GM18951 (cell line): ENCODE data around the gene RYK.

ENCODE experiments used
- POLR2A ChIP-seq: IDR thresholded peaks from 4 replicates; pipeline ENCODE4 v1.6.1; 2011; ENCODE audit warnings: mild to moderate bottlenecking; ENCODE audit not compliant: insufficient read length, insufficient read depth; ENCODE audit errors: extremely low read depth
- in situ Hi-C: fragments of 300-500 bp; cut with MboI; formaldehyde crosslinking; loops from one replicate; pipeline ENCODE4 v1.12.0; 2022; ENCODE audit warnings: low sequenced_read_pairs, mixed read lengths, inconsistent platforms; ENCODE audit not compliant: unreplicated experiment

Gene RYK

DNA sequence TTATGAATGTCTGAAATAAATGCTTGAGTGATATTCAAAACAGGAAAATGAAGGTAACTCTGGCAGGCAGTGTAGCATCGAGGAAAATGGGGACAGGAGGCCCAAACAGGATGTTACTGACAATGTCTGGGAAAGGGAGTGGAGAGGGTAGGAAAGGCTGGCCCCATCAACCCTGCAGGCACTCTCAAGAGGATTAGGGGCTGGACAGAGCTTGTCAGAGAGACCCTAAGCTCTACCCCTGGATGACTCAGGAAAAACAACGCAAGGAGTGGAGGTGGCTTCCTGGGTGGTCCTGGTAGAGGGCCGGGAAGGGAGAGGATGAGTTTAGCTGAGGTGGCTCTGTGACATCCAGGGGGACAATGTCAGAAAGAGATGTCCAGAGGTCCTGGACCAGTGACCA is 106.0 kb downstream of the RYK start:
- no peak for TF ChIP-seq POLR2A
- in situ Hi-C loops = no loop called here

DNA sequence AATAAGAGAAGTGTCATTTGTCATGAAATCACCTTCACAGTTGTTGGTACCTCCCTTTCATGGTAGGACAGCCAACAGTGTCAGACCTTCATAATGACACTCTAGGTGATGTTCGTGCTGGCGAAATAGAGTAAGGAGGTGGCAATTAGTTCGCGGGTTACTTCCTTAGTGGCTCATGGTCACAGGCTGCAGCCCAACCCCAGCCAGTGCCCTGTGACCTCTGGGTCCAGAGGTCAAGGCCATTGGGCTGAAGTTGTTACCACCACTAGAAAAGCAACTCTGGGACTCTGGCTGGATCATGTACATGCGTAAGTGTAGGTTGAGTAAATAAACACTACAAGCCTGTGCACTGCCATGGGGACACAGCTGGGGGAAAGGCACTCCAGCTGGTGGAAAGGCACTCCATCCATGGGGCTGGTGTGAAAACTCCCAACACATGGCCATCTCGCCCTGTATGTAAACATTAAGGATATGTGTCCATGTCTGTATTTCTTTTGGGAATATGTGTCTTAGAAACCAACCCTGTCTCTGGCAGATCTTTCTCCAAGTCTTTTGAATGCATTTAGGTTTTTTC is 106.7 kb downstream of the RYK start:
- in situ Hi-C loops = no loop called here

DNA sequence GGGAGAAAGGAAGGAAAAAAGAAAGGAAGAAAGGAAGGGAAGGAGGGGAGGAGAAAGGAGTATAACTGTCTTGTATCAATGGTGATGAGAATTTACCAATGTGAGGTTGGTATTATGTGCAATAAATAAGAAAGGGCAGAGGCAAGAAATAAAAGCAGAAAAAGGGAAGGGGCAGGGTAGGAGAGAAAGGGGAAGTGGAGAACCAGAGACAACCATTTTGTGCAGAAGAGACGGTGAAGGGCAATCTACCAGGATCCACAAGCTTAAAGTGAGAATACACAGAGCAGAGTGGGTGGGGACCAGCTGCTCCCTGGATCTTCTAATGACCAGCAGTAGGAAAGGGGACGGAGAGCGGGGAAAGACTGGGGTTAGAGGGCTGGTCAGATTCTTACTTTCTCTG is 114.1 kb downstream of the RYK start:
- TF ChIP-seq POLR2A = no peak
- in situ Hi-C loops = no loop called here

More for the DNA sequence above, 106.7 kb downstream of the RYK start:
- TF ChIP-seq POLR2A = no peak

DNA sequence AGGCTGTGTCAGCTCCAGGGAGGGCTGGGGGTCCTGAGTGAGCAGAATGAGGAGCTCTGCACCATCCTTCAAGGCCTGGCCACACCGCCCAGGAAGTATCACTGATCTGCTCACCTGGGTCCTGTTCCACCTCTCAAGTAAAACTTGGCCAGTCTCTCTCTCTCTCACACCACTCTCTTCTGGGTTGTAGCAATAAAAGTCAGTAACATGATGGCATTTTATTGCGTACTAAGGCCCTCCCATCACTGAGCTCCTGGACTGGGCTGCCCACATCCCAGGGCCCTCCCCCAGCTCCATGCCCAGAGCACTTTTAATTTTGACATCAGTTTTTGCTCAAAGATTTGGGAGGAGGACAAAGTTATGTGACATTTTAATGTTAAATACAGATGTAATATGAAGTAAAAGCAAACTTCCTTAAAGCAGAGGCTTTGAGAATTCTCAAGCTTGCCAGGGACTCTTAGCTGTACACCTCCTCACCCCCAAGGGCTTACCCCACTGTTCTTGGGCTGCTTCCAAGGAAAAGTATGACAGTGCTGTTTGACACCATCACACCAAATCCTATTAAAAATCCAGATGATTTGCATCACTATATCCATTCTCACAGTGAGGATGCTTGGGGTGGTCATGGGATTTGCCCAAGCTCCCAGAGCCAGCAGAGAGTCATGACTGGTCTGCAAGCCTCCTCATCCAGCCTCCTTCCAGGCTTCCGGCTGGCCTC is 115.8 kb downstream of the RYK start:
- in situ Hi-C loops = no loop called here
- no peak for TF ChIP-seq POLR2A

DNA sequence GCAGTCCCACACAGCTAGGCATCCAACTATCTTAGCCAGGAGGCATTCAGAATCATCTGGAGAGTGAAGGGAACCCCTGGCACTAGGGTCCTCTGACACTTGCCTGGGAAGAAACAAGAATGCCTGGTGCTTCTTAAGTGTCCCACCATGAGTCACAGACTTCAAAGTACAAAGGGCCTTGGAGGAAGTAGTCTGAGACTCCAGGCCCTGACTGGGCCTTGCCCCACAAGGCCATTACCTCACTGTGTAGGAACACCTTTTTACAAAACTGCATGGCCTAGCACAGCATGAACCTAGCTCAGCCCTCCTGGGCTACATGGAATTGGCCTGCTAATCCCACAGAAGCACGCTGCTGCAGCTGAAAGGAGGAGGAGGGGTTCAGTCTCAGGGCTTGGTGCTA is 116.4 kb downstream of the RYK start:
- in situ Hi-C loops = no loop called here
- TF ChIP-seq POLR2A = no peak

DNA sequence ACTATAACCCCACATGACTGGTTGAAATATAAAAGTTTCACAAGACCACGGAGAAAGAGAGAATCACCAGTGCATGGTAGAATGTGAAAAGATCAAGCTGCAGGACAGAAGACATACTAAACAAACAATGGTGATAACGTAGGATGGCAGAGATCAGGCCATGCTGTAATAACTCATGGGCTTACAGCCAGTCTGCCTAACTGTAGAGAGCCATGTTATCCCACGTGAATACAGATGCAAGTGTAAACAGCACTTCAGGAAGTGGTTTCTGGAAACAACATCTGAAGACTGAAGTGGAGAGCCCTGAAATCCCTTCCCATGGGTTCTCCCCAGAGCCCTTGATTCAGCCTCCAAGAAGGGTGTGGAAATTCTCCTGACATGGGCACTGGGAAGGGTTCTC is 117.7 kb downstream of the RYK start:
- in situ Hi-C loops = no loop called here
- no peak for TF ChIP-seq POLR2A

DNA sequence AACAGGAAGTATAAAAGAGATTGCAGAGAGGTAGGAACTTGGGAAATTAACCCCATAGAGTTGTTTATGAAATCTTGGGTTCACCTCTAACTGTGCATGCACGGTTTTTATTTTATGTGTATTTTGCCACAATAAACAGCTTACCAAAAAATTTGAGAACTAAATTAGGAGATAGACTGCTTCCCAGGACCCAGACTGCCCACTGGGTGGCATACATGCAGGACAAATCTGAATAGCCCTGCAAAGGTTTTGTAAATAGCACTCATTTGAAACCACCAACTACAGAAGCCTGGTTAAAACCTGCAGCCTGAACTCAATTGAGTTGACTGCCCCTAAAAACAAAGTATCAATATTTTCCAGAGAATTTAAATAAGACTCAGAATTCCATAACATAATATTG is 124.5 kb downstream of the RYK start:
- no peak for TF ChIP-seq POLR2A
- in situ Hi-C loops = no loop called here

DNA sequence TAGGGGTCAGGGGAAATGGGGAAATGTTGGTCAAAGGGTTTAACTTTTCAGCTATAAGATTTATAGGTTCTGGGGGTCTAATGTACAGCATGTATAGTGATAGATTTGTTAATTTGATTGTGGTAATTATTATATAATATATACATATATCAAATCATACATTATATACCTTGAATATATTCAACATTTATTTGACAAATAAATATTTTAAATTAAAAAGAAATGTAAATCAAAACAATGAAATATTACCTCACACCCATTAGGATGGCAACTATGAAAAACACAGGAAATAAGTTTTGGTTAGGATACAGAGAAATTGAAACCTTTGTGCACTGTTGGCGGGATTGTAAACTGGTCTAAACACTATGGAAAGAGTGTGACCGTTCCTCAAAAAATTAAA is 135.9 kb downstream of the RYK start:
- in situ Hi-C loops = no loop called here
- no peak for TF ChIP-seq POLR2A

DNA sequence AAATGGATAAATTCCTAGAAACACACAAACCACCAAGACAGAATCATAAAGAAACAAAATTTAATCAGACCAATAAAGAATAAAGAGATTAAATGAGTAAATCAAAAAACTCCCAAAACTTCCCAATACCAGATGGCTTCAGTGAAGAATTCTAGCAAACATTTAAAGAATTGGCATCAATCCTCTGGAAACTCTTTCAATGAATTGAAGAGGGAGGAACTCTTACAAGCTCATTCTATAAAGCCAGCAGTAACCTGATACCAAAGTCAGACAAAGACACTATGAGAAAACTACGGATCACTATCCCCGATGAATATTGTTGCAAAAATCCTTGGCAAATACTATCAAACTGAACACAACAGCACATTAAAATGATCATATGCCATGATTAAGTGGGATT is 139.0 kb downstream of the RYK start:
- no peak for TF ChIP-seq POLR2A
- in situ Hi-C loops = no loop called here

DNA sequence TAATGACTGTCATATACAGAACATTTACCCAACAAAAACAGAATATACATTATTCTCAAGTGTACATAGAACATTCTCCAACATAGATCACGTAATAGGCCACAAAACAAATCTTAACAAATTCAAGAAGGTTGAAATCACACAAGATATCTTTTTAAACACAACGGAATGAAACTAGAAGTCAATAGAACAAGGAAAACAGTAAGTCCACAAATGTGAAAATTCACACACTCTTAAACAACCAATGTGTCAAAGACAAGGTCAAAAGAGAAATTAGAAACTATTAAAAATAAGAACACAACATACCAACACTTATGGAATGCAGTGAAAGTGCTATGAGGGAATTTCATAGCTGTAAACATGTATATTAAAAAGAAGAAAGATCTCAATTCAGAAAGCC is 139.7 kb downstream of the RYK start:
- in situ Hi-C loops = no loop called here
- no peak for TF ChIP-seq POLR2A
